CD4-positive, alpha-beta memory T cell (primary cell): ENCODE results near the gene TAF4B. TPM values are rescaled to one million over a fixed set of nuclear protein-coding genes. Genes with fewer than 3 reads are reported as not detected.
"Not testable (repeated sequence)": the region's sequence is repeated elsewhere in the genome, so short reads cannot be mapped to it uniquely, and the experiment has no call there.

ENCODE experiments used
- CTCF ChIA-PET: fragments of 350-600 bp; sonication (Branson Sonifier 250); formaldehyde crosslinking; loops from one replicate; lab custom pipeline; 2021; ENCODE audit warnings: inconsistent platforms; ENCODE audit not compliant: partially characterized antibody; lab: Charles Lee
- POLR2A ChIA-PET: fragments of 350-600 bp; sonication (Branson Sonifier 250); formaldehyde crosslinking; loops from one replicate; lab custom pipeline; 2021; ENCODE audit not compliant: partially characterized antibody; lab: Charles Lee
- DNase-seq, 5 donors: peaks; one replicate each; pipeline versions ENCODE4 v3.0.0 to v3.0.0-alpha.2; 2020 to 2022; ENCODE audit warnings: mixed read lengths in 1 of 5
- H3K27ac ChIP-seq: one replicate; pipeline ENCODE4 v1.7.0; 2013; ENCODE audit warnings: low read depth, low read length
- H3K27me3 ChIP-seq: 2 replicates; pipeline ENCODE4 v1.7.0; 2013; ENCODE audit warnings: mild to moderate bottlenecking, low read length, moderate library complexity; ENCODE audit not compliant: insufficient read depth
- H3K36me3 ChIP-seq: 2 replicates; pipeline ENCODE4 v1.7.0; 2013; ENCODE audit warnings: mild to moderate bottlenecking, low read length, moderate library complexity; ENCODE audit not compliant: insufficient read depth
- H3K4me1 ChIP-seq: 2 replicates; pipeline ENCODE4 v1.7.0; 2013; ENCODE audit warnings: mild to moderate bottlenecking, low read length, moderate library complexity; ENCODE audit not compliant: insufficient read depth
- H3K4me3 ChIP-seq, 2 donors: one replicate each; pipeline ENCODE4 v1.7.0; 2013; ENCODE audit warnings: low read length in 2 of 2, mild to moderate bottlenecking in 1 of 2
- H3K9me3 ChIP-seq, 2 donors: one replicate each; pipeline ENCODE4 v1.7.0; 2013; ENCODE audit warnings: low read length in 2 of 2, control low read depth in 1 of 2; ENCODE audit not compliant: control insufficient read depth in 1 of 2
- H3K27ac Mint-ChIP-seq, 7 donors: one replicate each; pipeline ENCODE4 v1.8.0; 2020 to 2021; ENCODE audit warnings: mixed read lengths in 7 of 7, mild to moderate bottlenecking in 6 of 7, inconsistent platforms in 3 of 7, moderate library complexity in 3 of 7
- H3K27me3 Mint-ChIP-seq, 2 donors: one replicate each; pipeline ENCODE4 v1.8.0; 2020 to 2021; ENCODE audit warnings: mixed read lengths in 2 of 2
- H3K36me3 Mint-ChIP-seq, 2 donors: one replicate each; pipeline ENCODE4 v1.8.0; 2020 to 2021; ENCODE audit warnings: mixed read lengths in 2 of 2, inconsistent platforms in 1 of 2, mild to moderate bottlenecking in 1 of 2
- H3K4me1 Mint-ChIP-seq, 4 donors: one replicate each; pipeline ENCODE4 v1.8.0; 2020 to 2021; ENCODE audit warnings: mixed read lengths in 4 of 4, mild to moderate bottlenecking in 1 of 4
- H3K4me3 Mint-ChIP-seq, 8 donors: one replicate each; pipeline ENCODE4 v1.8.0; 2020 to 2021; ENCODE audit warnings: mixed read lengths in 8 of 8, mild to moderate bottlenecking in 7 of 8, moderate library complexity in 6 of 8, inconsistent platforms in 3 of 8
- H3K9me3 Mint-ChIP-seq, 8 donors: one replicate each; pipeline ENCODE4 v1.8.0; 2020 to 2021; ENCODE audit warnings: mixed read lengths in 8 of 8, mild to moderate bottlenecking in 5 of 8, inconsistent platforms in 3 of 8, moderate library complexity in 1 of 8
- intact Hi-C: fragments of 100-400 bp; cut with micrococcal nuclease; formaldehyde crosslinking; loops from one replicate; pipeline ENCODE4 v1.15.1; 2023
- polyA plus RNA-seq, 2 donors: library from polyadenylated mRNA; unstranded; fragments of 300-500 nt; fragmentation: Illumina TruSeq; gene quantifications; one replicate each; pipeline ENCODE4 v1.2.3, GENCODE V29; 2021
- total RNA-seq, 2 experiments: library from RNA; stranded (reverse); gene quantifications; one replicate each; pipeline ENCODE4 v1.2.3, GENCODE V29; 2021

The TAF4B gene
- total and polyA plus RNA-seq, 4 experiments from 2014 or later: 4.9 to 8.1 (median 7.0) TPM

DNA sequence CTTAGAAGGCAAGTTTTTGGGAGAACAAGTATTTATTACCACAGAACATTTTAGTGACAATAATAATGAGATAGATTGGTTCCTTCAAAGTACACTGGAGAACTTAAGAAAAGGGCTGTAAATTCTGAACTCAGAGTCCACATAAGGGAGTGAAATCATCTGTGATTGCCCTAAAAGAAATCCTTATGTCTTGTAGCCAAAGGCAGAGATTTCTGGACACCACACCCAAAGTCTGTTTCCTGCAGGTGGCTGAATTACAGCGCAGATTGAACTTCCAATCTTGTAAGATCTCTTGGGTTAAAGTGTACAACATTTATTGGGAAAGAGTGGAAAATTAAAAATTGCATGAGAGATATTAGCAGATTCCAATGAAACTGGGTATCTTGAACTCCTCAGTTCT is 143.8 kb downstream of the TAF4B start:
- intact Hi-C loops: no loop called here
- H3K27ac ChIP-seq: no peak overlapping the region
- H3K4me1 ChIP-seq: no peaks in the 10 kb centered on the region
- no peak overlapping the region for H3K27ac Mint-ChIP-seq
- DNase-seq: no peak
- no peak overlapping the region for H3K4me3 ChIP-seq
- peaks cover 0 to 4% (median 0%) of the 10 kb centered on the region in 8 donors for H3K9me3 Mint-ChIP-seq
- no peaks in the 10 kb centered on the region for H3K27me3 ChIP-seq
- ChIA-PET CTCF (interaction anchor here (2.0 kb wide), 1 partner anchor 14 kb away, joined by 10 read pairs; no protein-coding TSS in a partner anchor), POLR2A (no interaction called here)
- no peaks in the 10 kb centered on the region for H3K27me3 Mint-ChIP-seq
- no peaks in the 10 kb centered on the region for H3K36me3 ChIP-seq
- peaks cover 10 to 26% of the 10 kb centered on the region in 2 donors for H3K36me3 Mint-ChIP-seq
- H3K9me3 ChIP-seq: no peaks in the 10 kb centered on the region
- H3K4me1 Mint-ChIP-seq: no peaks in the 10 kb centered on the region
- no peak overlapping the region for H3K4me3 Mint-ChIP-seq

DNA sequence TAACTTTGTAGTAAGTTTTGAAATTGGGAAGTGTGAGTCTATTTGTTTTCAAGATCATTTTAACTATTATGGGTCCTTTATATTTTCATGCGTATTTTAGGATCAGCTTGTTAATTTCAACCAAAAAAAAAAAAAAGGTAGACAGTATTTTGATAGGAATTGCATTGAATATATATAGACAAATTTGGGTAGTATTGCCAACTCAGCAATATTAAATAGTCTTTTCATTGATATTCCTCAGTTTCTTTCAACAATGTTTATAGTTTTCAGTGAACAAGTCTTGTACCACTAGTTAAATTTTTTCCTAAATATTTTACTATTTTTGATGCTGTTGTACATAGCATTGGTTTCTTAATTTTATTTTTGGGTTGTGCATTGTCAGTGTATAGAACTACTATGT is 149.9 kb downstream of the TAF4B start:
- DNase-seq: no peak
- intact Hi-C loops: no loop called here
- no peaks in the 10 kb centered on the region for H3K9me3 ChIP-seq
- H3K4me3 ChIP-seq: no peak overlapping the region
- ChIA-PET CTCF (no interaction called here), POLR2A (no interaction called here)
- no peaks in the 10 kb centered on the region for H3K4me1 ChIP-seq
- H3K27ac ChIP-seq: no peak overlapping the region
- no peaks in the 10 kb centered on the region for H3K36me3 ChIP-seq
- H3K4me1 Mint-ChIP-seq: no peaks in the 10 kb centered on the region
- peaks cover 0 to 2% of the 10 kb centered on the region in 2 donors for H3K36me3 Mint-ChIP-seq
- no peaks in the 10 kb centered on the region for H3K27me3 Mint-ChIP-seq
- no peak overlapping the region for H3K27ac Mint-ChIP-seq
- H3K4me3 Mint-ChIP-seq: no peak overlapping the region
- H3K27me3 ChIP-seq: no peaks in the 10 kb centered on the region
- H3K9me3 Mint-ChIP-seq: no peaks in the 10 kb centered on the region

DNA sequence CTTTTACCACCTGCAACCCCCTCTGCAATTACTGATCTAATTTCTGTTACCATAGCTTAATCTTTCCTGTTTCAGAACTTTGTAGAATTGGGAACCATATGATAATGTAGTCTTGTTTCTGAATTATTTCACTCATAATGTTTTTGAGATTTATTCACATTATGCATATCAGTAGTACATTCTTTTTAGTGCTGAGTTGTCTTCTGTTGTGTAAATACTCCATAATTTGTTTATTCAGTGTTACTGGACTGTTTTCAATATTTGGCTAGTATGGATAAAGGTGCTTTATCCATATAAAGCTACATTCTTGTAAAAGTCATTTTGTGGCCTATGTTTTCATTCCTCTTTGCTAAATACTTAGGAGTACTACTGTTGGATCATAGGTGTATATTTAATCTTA is 152.5 kb downstream of the TAF4B start:
- Histone ChIP-seq H3K4me1 (no peaks in the 10 kb centered on the region), H3K27me3 (no peaks in the 10 kb centered on the region), H3K9me3 (no peaks in the 10 kb centered on the region), H3K36me3 (no peaks in the 10 kb centered on the region), H3K4me3 (no peak overlapping the region), H3K27ac (no peak overlapping the region)
- ChIA-PET POLR2A (no interaction called here), CTCF (no interaction called here)
- peaks cover 0 to 2% of the 10 kb centered on the region in 2 donors for H3K36me3 Mint-ChIP-seq
- no peaks in the 10 kb centered on the region for H3K27me3 Mint-ChIP-seq
- no peaks in the 10 kb centered on the region for H3K4me1 Mint-ChIP-seq
- H3K27ac Mint-ChIP-seq: no peak overlapping the region
- no peak overlapping the region for H3K4me3 Mint-ChIP-seq
- intact Hi-C loops: no loop called here
- no peak for DNase-seq
- H3K9me3 Mint-ChIP-seq: no peaks in the 10 kb centered on the region

DNA sequence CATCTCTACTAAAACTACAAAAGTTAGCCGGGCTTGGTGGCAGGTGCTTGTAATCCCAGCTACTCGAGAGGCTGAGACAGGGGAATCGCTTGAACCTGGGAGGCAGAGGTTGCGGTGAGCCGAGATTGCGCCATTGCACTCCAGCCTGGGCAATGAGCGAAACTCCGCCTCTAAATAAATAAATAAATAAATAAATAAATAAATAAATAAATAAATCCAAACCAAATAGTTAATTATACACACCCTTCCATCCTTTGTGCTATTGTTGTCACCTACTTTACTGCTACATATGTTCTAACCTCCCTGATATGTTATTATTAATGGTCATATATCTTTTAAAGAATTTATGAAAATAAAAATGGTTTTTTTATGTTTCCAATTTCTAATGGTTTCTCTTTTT is 155.3 kb downstream of the TAF4B start:
- intact Hi-C loops: not testable (repeated sequence)

DNA sequence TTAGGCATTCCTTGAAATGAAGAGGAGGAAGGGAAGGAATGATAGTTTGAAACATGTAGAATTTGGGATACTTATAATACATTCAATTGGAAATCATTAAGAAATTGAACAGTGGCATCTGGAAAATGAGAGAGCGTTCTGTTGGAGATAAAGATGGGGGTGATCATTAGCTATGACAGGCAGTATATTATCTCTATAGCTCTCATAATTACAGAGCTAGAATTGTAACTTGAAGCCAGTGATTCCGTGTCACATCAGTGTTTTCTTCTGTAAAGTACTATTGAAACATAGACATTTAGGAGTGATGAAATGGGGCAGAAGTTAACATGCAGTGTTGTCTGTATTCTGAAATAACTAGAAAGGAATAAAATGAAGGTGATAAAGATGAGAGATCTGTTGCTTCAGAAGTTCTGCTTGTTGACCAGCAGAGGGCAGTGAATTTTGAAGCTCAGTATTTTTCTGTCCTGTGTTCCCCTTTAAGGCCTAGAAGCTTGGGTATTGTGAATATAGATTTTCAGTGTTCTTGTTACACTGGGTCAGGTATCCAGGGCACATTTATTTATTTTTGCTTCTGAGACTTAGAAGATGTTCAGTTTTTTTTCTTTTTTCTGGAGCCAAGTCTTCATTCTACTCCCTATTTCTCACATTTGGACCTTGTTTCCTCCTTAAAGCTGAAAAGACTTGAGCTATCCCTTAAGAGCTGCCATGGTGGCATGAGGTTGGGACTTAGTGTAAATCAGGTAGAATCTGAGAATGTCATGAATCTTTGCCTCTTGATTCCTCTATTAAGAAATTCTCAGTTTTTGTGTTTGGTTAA is 157.4 kb downstream of the TAF4B start:
- Mint-ChIP-seq H3K36me3 (peaks cover 2 to 6% of the 10 kb centered on the region in 2 donors), H3K27ac (no peak overlapping the region), H3K4me1 (no peaks in the 10 kb centered on the region), H3K4me3 (no peak overlapping the region), H3K27me3 (no peaks in the 10 kb centered on the region), H3K9me3 (peaks cover 0 to 2% (median 0%) of the 10 kb centered on the region in 8 donors)
- ChIA-PET POLR2A (no interaction called here), CTCF (interaction anchor here (0.9 to 2.4 kb wide), 20 partner anchors 9 to 315 kb away, joined by 3 to 22 read pairs (median 4); partner anchors contain the start of gene KCTD1)
- DNase-seq: peak in 4 of 5 donors; percentile 14 to 27 (median 21)
- H3K4me3 ChIP-seq: no peak overlapping the region
- no peaks in the 10 kb centered on the region for H3K4me1 ChIP-seq
- H3K36me3 ChIP-seq: no peaks in the 10 kb centered on the region
- intact Hi-C loops: no loop called here
- H3K27ac ChIP-seq: no peak overlapping the region
- H3K9me3 ChIP-seq: no peaks in the 10 kb centered on the region
- H3K27me3 ChIP-seq: no peaks in the 10 kb centered on the region

More for the DNA sequence above, 155.3 kb downstream of the TAF4B start:
- H3K36me3 ChIP-seq, H3K27ac ChIP-seq, H3K4me1 ChIP-seq, H3K4me3 ChIP-seq, H3K9me3 ChIP-seq, H3K27ac Mint-ChIP-seq, H3K27me3 ChIP-seq, DNase-seq, H3K9me3 Mint-ChIP-seq, POLR2A ChIA-PET, H3K4me3 Mint-ChIP-seq, H3K4me1 Mint-ChIP-seq, H3K27me3 Mint-ChIP-seq, H3K36me3 Mint-ChIP-seq: not testable (repeated sequence)
- CTCF ChIA-PET: interaction anchor here (1.0 to 1.3 kb wide), 2 partner anchors 11 to 17 kb away, joined by 3 read pairs; no protein-coding TSS in a partner anchor

DNA sequence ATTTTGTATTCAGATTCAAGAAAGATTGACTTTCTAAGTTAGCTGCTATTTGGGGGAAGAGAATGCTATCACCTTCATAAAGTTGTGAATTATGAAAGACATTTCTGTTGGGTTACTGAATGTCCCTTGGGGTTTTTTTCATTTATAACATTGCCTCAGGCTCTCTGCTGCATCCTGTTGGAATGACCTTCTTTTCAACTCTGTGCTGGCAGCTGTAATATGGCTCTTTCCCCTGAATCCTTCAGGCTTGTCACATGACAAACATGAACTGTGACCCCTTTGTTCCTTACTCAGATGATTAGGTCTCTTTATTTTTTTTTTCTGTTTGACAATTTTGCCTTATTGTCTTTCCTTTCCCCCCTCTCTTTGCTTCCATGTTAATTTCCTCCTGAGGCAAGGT is 159.8 kb downstream of the TAF4B start:
- H3K36me3 Mint-ChIP-seq: peaks cover 14 to 16% of the 10 kb centered on the region in 2 donors
- Histone ChIP-seq H3K4me1 (no peaks in the 10 kb centered on the region), H3K27ac (no peak overlapping the region), H3K9me3 (no peaks in the 10 kb centered on the region), H3K36me3 (no peaks in the 10 kb centered on the region), H3K27me3 (no peaks in the 10 kb centered on the region), H3K4me3 (no peak overlapping the region)
- peaks cover 0 to 2% (median 0%) of the 10 kb centered on the region in 8 donors for H3K9me3 Mint-ChIP-seq
- H3K4me3 Mint-ChIP-seq: no peak overlapping the region
- H3K27ac Mint-ChIP-seq: no peak overlapping the region
- H3K4me1 Mint-ChIP-seq: no peaks in the 10 kb centered on the region
- no peaks in the 10 kb centered on the region for H3K27me3 Mint-ChIP-seq
- intact Hi-C loops: no loop called here
- no peak for DNase-seq
- ChIA-PET CTCF (interaction anchor here (0.7 kb wide), 1 partner anchor 518 kb away, joined by 5 read pairs; no protein-coding TSS in a partner anchor), POLR2A (no interaction called here)

DNA sequence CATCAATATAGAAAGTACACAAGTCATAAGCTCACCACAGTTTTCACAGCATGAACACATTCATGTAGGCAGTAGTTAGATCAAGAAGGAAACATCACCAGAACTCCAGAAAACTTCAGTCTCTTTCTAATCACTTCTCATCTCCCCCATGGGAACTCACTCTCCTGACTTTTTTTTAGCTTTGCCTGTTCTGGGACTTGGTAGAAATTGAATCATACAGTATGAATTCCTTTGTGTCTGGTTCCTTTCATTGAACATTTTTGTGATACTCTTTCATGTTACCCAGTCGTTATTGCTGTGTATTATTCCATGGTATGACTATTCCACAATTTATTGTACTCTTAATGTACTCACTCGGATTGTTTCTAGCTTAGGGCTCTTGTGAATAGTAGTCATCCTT is 160.2 kb downstream of the TAF4B start:
- H3K27ac Mint-ChIP-seq: no peak overlapping the region
- no peaks in the 10 kb centered on the region for H3K27me3 ChIP-seq
- no peaks in the 10 kb centered on the region for H3K4me1 Mint-ChIP-seq
- ChIA-PET CTCF (no interaction called here), POLR2A (no interaction called here)
- no peak for DNase-seq
- intact Hi-C loops: no loop called here
- H3K9me3 Mint-ChIP-seq: peaks cover 0 to 2% (median 0%) of the 10 kb centered on the region in 8 donors
- H3K4me3 Mint-ChIP-seq: no peak overlapping the region
- H3K9me3 ChIP-seq: no peaks in the 10 kb centered on the region
- H3K27me3 Mint-ChIP-seq: no peaks in the 10 kb centered on the region
- no peaks in the 10 kb centered on the region for H3K36me3 ChIP-seq
- no peaks in the 10 kb centered on the region for H3K4me1 ChIP-seq
- H3K4me3 ChIP-seq: no peak overlapping the region
- H3K36me3 Mint-ChIP-seq: peaks cover 14 to 19% of the 10 kb centered on the region in 2 donors
- H3K27ac ChIP-seq: no peak overlapping the region
